LNCAP (cell line): ENCODE results near the gene GMEB2.

Experiments
- CTCF ChIP-seq: fragments of 450-650 bp; IDR thresholded peaks from 2 replicates; pipeline ENCODE4 v1.5.1; 2017; ENCODE audit warnings: mild to moderate bottlenecking

Gene GMEB2

DNA sequence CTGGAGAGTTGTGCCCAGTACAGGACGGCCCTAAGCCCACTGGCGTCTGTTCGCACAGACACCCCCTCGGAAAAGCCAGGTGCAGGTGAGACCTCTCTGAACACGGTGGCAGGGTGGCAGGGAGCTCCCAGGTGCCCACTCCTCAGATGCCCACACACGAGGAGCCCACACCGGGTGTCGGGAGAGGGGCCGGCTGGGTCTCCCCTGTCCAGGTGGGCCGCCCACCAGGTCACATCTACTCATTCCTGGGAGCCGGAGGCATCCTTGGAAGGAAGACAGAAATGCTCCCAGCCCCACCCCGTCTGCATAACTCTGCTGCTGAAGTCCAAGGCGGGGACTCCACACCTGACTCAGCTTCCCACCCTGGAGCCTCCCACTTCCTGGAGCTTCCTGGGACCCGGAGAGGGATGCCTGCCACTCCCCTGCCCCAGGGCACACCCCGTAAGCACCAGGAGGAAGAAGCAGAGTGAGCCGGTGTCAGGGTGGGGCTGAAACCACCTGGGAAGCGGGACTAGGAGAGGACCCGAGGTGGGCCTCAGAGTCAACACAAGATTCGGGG, 81.9 kb downstream of the GMEB2 start:
- TF ChIP-seq CTCF, result no peak

- TF ChIP-seq CTCF, result no peak
These were observed 82.5 kb downstream of the GMEB2 start for GRCh38 chr20:63544241-63544957.

DNA sequence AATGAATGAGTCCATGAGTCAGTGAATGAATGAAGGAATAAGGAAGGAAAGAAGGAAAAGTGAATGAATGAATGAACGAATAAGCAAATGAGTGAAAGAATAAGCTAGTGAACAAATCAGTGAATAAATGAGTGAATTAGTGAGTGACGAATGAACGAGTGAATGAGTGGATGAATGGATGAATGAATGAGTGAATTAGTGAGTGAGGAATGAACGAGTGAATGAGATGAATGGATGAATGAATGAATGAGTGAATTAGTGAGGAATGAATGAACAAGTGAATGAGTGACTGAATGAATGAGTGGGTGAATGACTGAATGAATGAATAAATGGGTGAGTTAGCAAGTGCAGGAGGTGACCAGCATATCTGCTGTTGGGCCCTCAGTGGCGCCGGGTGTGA, 83.2 kb downstream of the GMEB2 start:
- no peak for TF ChIP-seq CTCF

GRCh38 chr20:63543131-63543530, 83.8 kb downstream of the GMEB2 start:
- no peak for TF ChIP-seq CTCF

- no peak for TF ChIP-seq CTCF
These were observed 84.2 kb downstream of the GMEB2 start for GRCh38 chr20:63542696-63543095.

GRCh38 chr20:63542031-63542559, 84.8 kb downstream of the GMEB2 start:
- TF ChIP-seq CTCF, result no peak

DNA sequence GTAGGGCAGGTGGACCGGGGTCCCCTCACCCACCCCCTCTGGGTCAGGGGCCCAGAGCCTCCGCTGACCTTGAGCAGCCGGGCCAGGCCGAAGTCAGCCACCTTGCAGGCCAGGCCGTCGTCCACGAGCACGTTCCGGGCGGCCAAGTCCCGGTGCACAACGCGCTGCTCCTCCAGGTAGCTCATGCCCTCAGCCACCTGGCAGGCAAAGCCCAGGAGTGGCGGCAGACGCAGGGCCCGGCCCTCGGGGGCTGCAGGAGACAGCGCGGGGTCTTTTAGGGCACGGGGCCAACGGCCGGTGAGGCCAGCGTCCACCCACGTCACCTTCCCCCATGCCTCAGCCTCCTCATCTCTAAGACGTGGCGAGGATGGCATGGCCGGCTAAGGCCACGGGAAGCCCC, 85.5 kb downstream of the GMEB2 start:
- no peak for TF ChIP-seq CTCF
